Neural progenitor cell (in vitro differentiated cells): ENCODE data around the gene SNX25. TPM values are rescaled to one million over a fixed set of nuclear protein-coding genes. Genes with fewer than 3 reads are reported as not detected.
"Not testable (repeated sequence)": the region's sequence is repeated elsewhere in the genome, so short reads cannot be mapped to it uniquely, and the experiment has no call there.

Experiments used
- DNase-seq: peaks from one replicate; pipeline ENCODE4 v3.0.0-alpha.2; 2016; ENCODE audit warnings: low spot score
- H2AFZ ChIP-seq: fragments of 200-600 bp; sonication (generic); replicated peaks from 2 replicates; pipeline ENCODE4 v1.6.1; 2016; ENCODE audit warnings: antibody characterized with exemption
- H3F3A ChIP-seq: fragments of 200-600 bp; sonication (generic); 2 replicates; pipeline ENCODE4 v1.6.1; 2016; ENCODE audit warnings: antibody characterized with exemption, low read depth
- H3K27ac ChIP-seq: fragments of 200-600 bp; sonication (generic); 2 replicates; pipeline ENCODE4 v1.5.1; 2016; ENCODE audit warnings: mild to moderate bottlenecking
- H3K27me3 ChIP-seq: fragments of 200-600 bp; sonication (generic); 2 replicates; pipeline ENCODE4 v1.6.1; 2016; ENCODE audit warnings: mild to moderate bottlenecking, moderate library complexity
- H3K36me3 ChIP-seq: fragments of 200-600 bp; sonication (generic); 2 replicates; pipeline ENCODE4 v1.5.1; 2016
- H3K4me1 ChIP-seq: fragments of 200-600 bp; sonication (generic); 2 replicates; pipeline ENCODE4 v1.6.1; 2016; ENCODE audit warnings: mixed run types
- H3K4me2 ChIP-seq: fragments of 200-600 bp; sonication (generic); 2 replicates; pipeline ENCODE4 v1.6.1; 2016
- H3K4me3 ChIP-seq: fragments of 200-600 bp; sonication (generic); 2 replicates; pipeline ENCODE4 v1.5.1; 2016
- H3K79me2 ChIP-seq: fragments of 200-600 bp; sonication (generic); 2 replicates; pipeline ENCODE4 v1.6.1; 2016; ENCODE audit warnings: low read depth
- H3K9ac ChIP-seq: fragments of 200-600 bp; sonication (generic); 2 replicates; pipeline ENCODE4 v1.6.1; 2016
- H3K9me3 ChIP-seq: fragments of 200-600 bp; sonication (generic); 2 replicates; pipeline ENCODE4 v1.5.1; 2016; ENCODE audit warnings: low read depth
- H4K20me1 ChIP-seq: fragments of 200-600 bp; sonication (generic); 2 replicates; pipeline ENCODE4 v1.6.1; 2016; ENCODE audit warnings: low read depth
- H3K27ac Mint-ChIP-seq: 3 replicates; pipeline ENCODE4 v1.8.0; 2021; ENCODE audit warnings: mixed read lengths
- H3K27me3 Mint-ChIP-seq: 2 replicates; pipeline ENCODE4 v1.8.0; 2022; ENCODE audit warnings: low read depth, mild to moderate bottlenecking, inconsistent platforms, moderate library complexity, mixed read lengths; ENCODE audit not compliant: insufficient read depth
- H3K36me3 Mint-ChIP-seq: 3 replicates; pipeline ENCODE4 v1.8.0; 2021; ENCODE audit warnings: mixed read lengths
- H3K4me1 Mint-ChIP-seq: 3 replicates; pipeline ENCODE4 v1.8.0; 2021; ENCODE audit warnings: mixed read lengths
- H3K4me3 Mint-ChIP-seq: 3 replicates; pipeline ENCODE4 v1.8.0; 2021; ENCODE audit warnings: mild to moderate bottlenecking, moderate library complexity, mixed read lengths
- H3K9me3 Mint-ChIP-seq: 3 replicates; pipeline ENCODE4 v1.8.0; 2020; ENCODE audit warnings: mixed read lengths
- EZH2 ChIP-seq: fragments of 200-600 bp; sonication (generic); IDR thresholded peaks from 2 replicates; pipeline ENCODE4 v1.6.1; 2017; ENCODE audit warnings: antibody characterized with exemption, mild to moderate bottlenecking, moderate library complexity
- EZH2phosphoT487 ChIP-seq: fragments of 200-600 bp; sonication (generic); IDR thresholded peaks from 2 replicates; pipeline ENCODE4 v1.6.1; 2017; ENCODE audit warnings: antibody characterized with exemption
- total RNA-seq: library from RNA; depleted of rRNA; stranded (reverse); fragments of >200 nt; gene quantifications from 2 replicates; pipeline ENCODE4 v1.2.3, GENCODE V29; 2015; ENCODE audit warnings: low replicate concordance
- TF ChIP-seq, protein P1 (sequence below): fragments of 200-600 bp; sonication (generic); IDR thresholded peaks from 2 replicates; pipeline ENCODE4 v1.5.1; 2017; ENCODE audit warnings: antibody characterized with exemption, mild to moderate bottlenecking

The SNX25 gene
- total RNA-seq, 1 donor from 2014 or later = 50.8 TPM

DNA sequence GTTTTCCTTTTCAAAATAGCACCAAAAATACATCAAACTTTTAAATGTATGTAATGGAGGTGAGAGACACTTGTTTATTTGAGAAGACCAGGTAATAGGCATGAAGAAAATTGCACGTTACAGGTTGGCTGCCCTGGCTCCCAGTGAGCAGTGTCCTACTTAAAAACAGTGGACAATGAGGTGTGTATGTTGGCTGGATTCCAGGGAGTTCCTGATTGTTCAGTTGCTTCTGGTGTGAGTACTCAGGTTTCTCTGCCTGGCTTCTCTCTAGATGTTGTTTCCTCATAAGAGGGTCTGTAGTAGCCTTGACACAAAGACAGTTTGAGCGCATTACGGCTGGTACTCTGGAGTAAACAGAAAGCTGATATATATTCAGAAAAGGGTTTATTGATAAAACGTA is 29.4 kb downstream of the SNX25 start:
- Histone ChIP-seq H3K36me3 (no peaks in the 10 kb centered on the region), H4K20me1 (peaks cover 3% of the 10 kb centered on the region), H3K27me3 (no peaks in the 10 kb centered on the region), H3K9me3 (peaks cover 9% of the 10 kb centered on the region), H3K27ac (no peak overlapping the region), H3K4me1 (no peaks in the 10 kb centered on the region), H3K9ac (no peak overlapping the region), H3K79me2 (peaks cover 59% of the 10 kb centered on the region), H2AFZ (no peak overlapping the region), H3K4me2 (no peak overlapping the region), H3K4me3 (no peak overlapping the region), H3F3A (no peaks in the 10 kb centered on the region)
- Mint-ChIP-seq H3K27ac (no peak overlapping the region), H3K9me3 (peaks cover 21% of the 10 kb centered on the region), H3K4me1 (peaks cover 8% of the 10 kb centered on the region), H3K4me3 (no peak overlapping the region), H3K36me3 (peaks cover 14% of the 10 kb centered on the region), H3K27me3 (peaks cover 3% of the 10 kb centered on the region)
- DNase-seq = no peak
- TF ChIP-seq EZH2 (no peak), EZH2phosphoT487 (no peak)
- TF ChIP-seq, protein P1, sequence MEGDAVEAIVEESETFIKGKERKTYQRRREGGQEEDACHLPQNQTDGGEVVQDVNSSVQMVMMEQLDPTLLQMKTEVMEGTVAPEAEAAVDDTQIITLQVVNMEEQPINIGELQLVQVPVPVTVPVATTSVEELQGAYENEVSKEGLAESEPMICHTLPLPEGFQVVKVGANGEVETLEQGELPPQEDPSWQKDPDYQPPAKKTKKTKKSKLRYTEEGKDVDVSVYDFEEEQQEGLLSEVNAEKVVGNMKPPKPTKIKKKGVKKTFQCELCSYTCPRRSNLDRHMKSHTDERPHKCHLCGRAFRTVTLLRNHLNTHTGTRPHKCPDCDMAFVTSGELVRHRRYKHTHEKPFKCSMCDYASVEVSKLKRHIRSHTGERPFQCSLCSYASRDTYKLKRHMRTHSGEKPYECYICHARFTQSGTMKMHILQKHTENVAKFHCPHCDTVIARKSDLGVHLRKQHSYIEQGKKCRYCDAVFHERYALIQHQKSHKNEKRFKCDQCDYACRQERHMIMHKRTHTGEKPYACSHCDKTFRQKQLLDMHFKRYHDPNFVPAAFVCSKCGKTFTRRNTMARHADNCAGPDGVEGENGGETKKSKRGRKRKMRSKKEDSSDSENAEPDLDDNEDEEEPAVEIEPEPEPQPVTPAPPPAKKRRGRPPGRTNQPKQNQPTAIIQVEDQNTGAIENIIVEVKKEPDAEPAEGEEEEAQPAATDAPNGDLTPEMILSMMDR = no peak

DNA sequence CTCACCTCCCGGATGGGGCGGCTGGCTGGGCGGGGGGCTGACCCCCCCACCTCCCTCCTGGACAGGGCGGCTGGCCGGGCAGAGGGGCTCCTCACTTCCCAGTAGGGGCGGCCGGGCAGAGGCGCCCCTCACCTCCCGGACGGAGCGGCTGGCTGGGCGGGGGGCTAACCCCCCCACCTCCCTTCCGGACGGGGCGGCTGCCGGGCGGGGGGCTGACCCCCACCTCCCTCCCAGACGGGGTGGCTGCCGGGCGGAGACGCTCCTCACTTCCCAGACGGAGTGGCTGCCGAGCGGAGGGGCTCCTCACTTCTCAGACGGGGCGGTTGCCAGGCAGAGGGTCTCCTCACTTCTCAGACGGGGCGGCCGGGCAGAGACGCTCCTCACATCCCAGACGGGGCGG is 31.1 kb downstream of the SNX25 start:
- peaks cover 62% of the 10 kb centered on the region for H3K79me2 ChIP-seq
- H3K27me3 Mint-ChIP-seq, H3K9me3 ChIP-seq, H3K4me3 Mint-ChIP-seq, H3K4me1 ChIP-seq, H3K9ac ChIP-seq, H3F3A ChIP-seq, DNase-seq, H3K4me1 Mint-ChIP-seq, H2AFZ ChIP-seq, H4K20me1 ChIP-seq, H3K27ac ChIP-seq, H3K4me3 ChIP-seq, H3K36me3 ChIP-seq, H3K27me3 ChIP-seq, H3K4me2 ChIP-seq, H3K27ac Mint-ChIP-seq: not testable (repeated sequence)
- Mint-ChIP-seq H3K9me3 (peaks cover 21% of the 10 kb centered on the region), H3K36me3 (peaks cover 14% of the 10 kb centered on the region)

DNA sequence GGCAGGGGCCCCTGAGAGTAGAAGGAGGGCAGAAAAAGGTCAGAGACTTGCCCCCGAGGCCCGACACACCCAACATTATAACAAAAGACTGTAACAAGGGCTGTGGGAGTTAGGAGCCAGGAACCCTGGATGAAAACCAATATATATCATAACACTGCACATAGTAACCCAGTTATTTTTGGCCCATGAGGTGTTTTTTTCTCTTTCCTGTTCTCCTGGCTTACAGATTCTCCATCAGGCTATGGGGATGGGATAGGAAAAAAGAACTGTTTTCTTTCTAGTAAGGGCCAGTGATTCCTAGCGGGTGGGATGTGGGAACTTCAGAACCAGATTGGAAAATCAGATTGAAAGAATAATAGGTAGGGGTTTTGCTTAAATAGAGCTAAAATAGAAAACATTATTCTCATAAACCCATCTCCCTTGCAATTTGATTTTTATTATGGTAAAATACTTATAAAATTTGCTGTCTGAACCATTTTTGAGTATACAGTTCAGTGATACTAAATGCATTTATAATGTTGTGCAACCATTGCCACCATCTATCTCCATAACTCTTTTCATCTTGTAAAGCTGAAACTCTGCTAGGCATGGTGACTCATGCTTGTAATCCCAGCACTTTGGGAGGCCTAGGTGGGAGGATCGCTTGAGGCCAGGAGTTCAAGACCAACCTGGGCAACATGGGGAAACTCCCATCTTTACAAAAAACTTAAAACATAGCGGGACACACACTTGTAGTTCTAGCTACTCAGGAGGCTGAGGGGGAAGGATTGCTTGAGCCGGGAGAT is 33.5 kb downstream of the SNX25 start:
- Histone ChIP-seq H3K9me3 (peaks cover 9% of the 10 kb centered on the region), H3K9ac (no peak overlapping the region)

DNA sequence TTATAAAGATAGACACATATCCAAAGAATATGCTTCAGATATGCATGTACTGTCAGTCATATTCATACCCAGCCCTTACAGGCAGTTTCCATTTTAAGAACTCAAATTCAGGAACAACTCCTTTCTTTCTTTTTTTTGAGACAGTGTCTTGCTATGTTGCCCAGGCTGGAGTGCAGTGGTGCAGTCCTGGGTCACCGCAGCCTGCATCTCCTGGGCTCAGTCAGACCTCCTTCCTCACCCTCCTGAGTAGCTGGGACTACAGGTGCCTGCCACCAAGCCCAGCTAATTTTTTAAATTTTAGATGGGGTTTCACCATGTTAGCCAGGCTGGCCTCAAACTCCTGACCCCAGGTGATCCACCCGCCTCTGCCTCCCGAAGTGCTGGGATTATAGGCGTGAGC is 34.5 kb downstream of the SNX25 start:
- DNase-seq = no peak
- Histone ChIP-seq H3K9ac (no peak overlapping the region), H3K4me2 (no peak overlapping the region), H3K4me1 (no peaks in the 10 kb centered on the region), H3K79me2 (peaks cover 38% of the 10 kb centered on the region), H3K4me3 (no peak overlapping the region), H3K9me3 (peaks cover under 1% of the 10 kb centered on the region), H3K36me3 (no peaks in the 10 kb centered on the region), H3K27ac (no peak overlapping the region), H3K27me3 (no peaks in the 10 kb centered on the region), H3F3A (no peaks in the 10 kb centered on the region), H2AFZ (no peak overlapping the region), H4K20me1 (no peaks in the 10 kb centered on the region)
- Mint-ChIP-seq H3K4me3 (no peak overlapping the region), H3K36me3 (peaks cover 15% of the 10 kb centered on the region), H3K9me3 (peaks cover 12% of the 10 kb centered on the region), H3K27me3 (peaks cover 3% of the 10 kb centered on the region), H3K4me1 (no peaks in the 10 kb centered on the region), H3K27ac (no peak overlapping the region)
- TF ChIP-seq EZH2phosphoT487 (no peak), EZH2 (no peak)
- TF ChIP-seq, protein P1 = no peak

More for the DNA sequence above, 33.5 kb downstream of the SNX25 start:
- Histone ChIP-seq H4K20me1 (no peaks in the 10 kb centered on the region), H3K79me2 (peaks cover 47% of the 10 kb centered on the region), H3K4me1 (no peaks in the 10 kb centered on the region), H3K4me2 (no peak overlapping the region), H2AFZ (no peak overlapping the region), H3K27ac (no peak overlapping the region), H3F3A (no peaks in the 10 kb centered on the region), H3K36me3 (no peaks in the 10 kb centered on the region), H3K4me3 (no peak overlapping the region), H3K27me3 (no peaks in the 10 kb centered on the region)
- Mint-ChIP-seq H3K4me3 (no peak overlapping the region), H3K4me1 (no peaks in the 10 kb centered on the region), H3K27ac (no peak overlapping the region), H3K27me3 (peaks cover 3% of the 10 kb centered on the region), H3K36me3 (peaks cover 19% of the 10 kb centered on the region), H3K9me3 (peaks cover 21% of the 10 kb centered on the region)
- TF ChIP-seq, protein P1 = no peak
- TF ChIP-seq EZH2 (no peak), EZH2phosphoT487 (no peak)
- DNase-seq = no peak
